DOHH2 (cell line): Measurements from ENCODE around the gene MOB2.

Experiments used
- CTCF ChIP-seq: fragments of 200-600 bp; sonication (generic); IDR thresholded peaks from one replicate; pipeline ENCODE4 v1.5.1; 2014; ENCODE audit warnings: antibody characterized with exemption, mild to moderate bottlenecking, low read depth, low read length; ENCODE audit not compliant: poor library complexity, severe bottlenecking
- EZH2phosphoT487 ChIP-seq: fragments of 200-600 bp; sonication (generic); IDR thresholded peaks from 2 replicates; pipeline ENCODE4 v1.6.1; 2017; ENCODE audit warnings: borderline replicate concordance, mild to moderate bottlenecking, antibody characterized with exemption, low read length, moderate library complexity, mixed read lengths

DNA sequence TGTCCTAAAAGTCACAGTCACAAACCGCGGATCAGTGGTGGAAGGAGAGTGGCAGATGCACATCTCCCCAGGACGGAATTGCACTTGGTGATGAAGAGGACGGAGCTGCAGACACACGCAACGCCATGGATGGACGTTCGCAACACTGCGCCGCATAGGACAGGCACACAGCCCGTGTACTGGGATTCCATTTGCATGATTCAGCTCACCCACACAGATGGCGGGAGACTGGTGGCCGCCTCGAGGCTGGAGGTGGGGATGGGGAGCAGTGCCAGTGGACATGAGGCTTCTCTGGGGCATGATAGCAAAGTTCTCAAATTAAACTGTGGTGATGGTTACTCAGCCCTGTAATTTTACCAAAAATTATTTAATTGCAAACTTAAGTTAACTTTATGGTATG lies 48.1 kb upstream of the MOB2 start:
- TF ChIP-seq CTCF (no peak), EZH2phosphoT487 (no peak)
